ENCODE results near the gene FAM107B.

- no peak for TF ChIP-seq POLR2A (IDR thresholded peaks at IDR 0.05; ENCODE audit: low read depth, low read length)
- no peak for TF ChIP-seq POLR2AphosphoS5 (IDR thresholded peaks at IDR 0.05; ENCODE audit: low read depth, low read length)
- no peak for TF ChIP-seq TAF1 (IDR thresholded peaks at IDR 0.05; ENCODE audit: low read depth, low read length)
- no peak for TF ChIP-seq SPI1 (IDR thresholded peaks at IDR 0.05; ENCODE audit: low read depth, low read length)
- TF ChIP-seq POU2F2 (IDR thresholded peaks at IDR 0.05; ENCODE audit: low read depth, low read length): no peak
These were observed 500 bp downstream of the FAM107B start for GRCh38 chr10:14774214-14774580.
